Duodenal mucosa (tissue), 2 donors: ENCODE data around the gene MT1X.

ENCODE experiments used
- H3K27ac ChIP-seq: one replicate; pipeline ENCODE4 v1.7.0; 2013; ENCODE audit warnings: low read depth, low read length
- H3K27me3 ChIP-seq, 2 donors: one replicate each; pipeline ENCODE4 v1.7.0; 2013; ENCODE audit warnings: low read length in 2 of 2, control low read depth in 1 of 2; ENCODE audit not compliant: insufficient read depth in 2 of 2, control insufficient read depth in 1 of 2
- H3K36me3 ChIP-seq, 2 donors: one replicate each; pipeline ENCODE4 v1.7.0; 2013; ENCODE audit warnings: low read length in 2 of 2, control low read depth in 1 of 2; ENCODE audit not compliant: insufficient read depth in 2 of 2, control insufficient read depth in 1 of 2
- H3K4me1 ChIP-seq, 2 donors: one replicate each; pipeline ENCODE4 v1.7.0; 2013; ENCODE audit warnings: low read length in 2 of 2, control low read depth in 1 of 2; ENCODE audit not compliant: insufficient read depth in 2 of 2, control insufficient read depth in 1 of 2
- H3K4me3 ChIP-seq, 2 donors: one replicate each; pipeline ENCODE4 v1.7.0; 2013; ENCODE audit warnings: low read length in 2 of 2, low read depth in 1 of 2
- H3K9ac ChIP-seq, 2 donors: one replicate each; pipeline ENCODE4 v1.7.0; 2013; ENCODE audit warnings: low read length in 2 of 2, low read depth in 1 of 2
- H3K9me3 ChIP-seq, 2 donors: one replicate each; pipeline ENCODE4 v1.7.0; 2013; ENCODE audit warnings: low read length in 2 of 2, control low read depth in 1 of 2; ENCODE audit not compliant: control insufficient read depth in 1 of 2

MT1X gene

GRCh38 chr16:56689171-56689570 is 6.9 kb downstream of the MT1X start:
- Histone ChIP-seq H3K9me3 (no peaks in the 10 kb centered on the region), H3K27ac (no peak overlapping the region), H3K4me1 (peaks cover 4 to 7% of the 10 kb centered on the region in 2 donors), H3K9ac (no peak overlapping the region), H3K4me3 (no peak overlapping the region), H3K27me3 (no peaks in the 10 kb centered on the region), H3K36me3 (peaks cover 4 to 5% of the 10 kb centered on the region in 2 donors)

- H3K4me3 ChIP-seq = no peak overlapping the region
- peaks cover 4 to 5% of the 10 kb centered on the region in 2 donors for H3K36me3 ChIP-seq
- H3K27ac ChIP-seq = no peak overlapping the region
- H3K27me3 ChIP-seq = no peaks in the 10 kb centered on the region
- H3K9me3 ChIP-seq = no peaks in the 10 kb centered on the region
- peaks cover 0 to 4% of the 10 kb centered on the region in 2 donors for H3K4me1 ChIP-seq
- no peak overlapping the region for H3K9ac ChIP-seq
These were observed 8.3 kb downstream of the MT1X start for GRCh38 chr16:56690420-56691122.

- H3K27me3 ChIP-seq = no peaks in the 10 kb centered on the region
- no peaks in the 10 kb centered on the region for H3K9me3 ChIP-seq
- H3K9ac ChIP-seq = no peak overlapping the region
- H3K27ac ChIP-seq = no peak overlapping the region
- H3K4me3 ChIP-seq = no peak overlapping the region
- no peaks in the 10 kb centered on the region for H3K36me3 ChIP-seq
- H3K4me1 ChIP-seq = peaks cover 0 to 4% of the 10 kb centered on the region in 2 donors
These were observed 9.6 kb downstream of the MT1X start for GRCh38 chr16:56691885-56692284.

GRCh38 chr16:56695246-56695645 is 13.0 kb downstream of the MT1X start:
- no peaks in the 10 kb centered on the region for H3K9me3 ChIP-seq
- no peak overlapping the region for H3K9ac ChIP-seq
- no peak overlapping the region for H3K4me3 ChIP-seq
- no peaks in the 10 kb centered on the region for H3K27me3 ChIP-seq
- H3K4me1 ChIP-seq = no peaks in the 10 kb centered on the region
- H3K36me3 ChIP-seq = no peaks in the 10 kb centered on the region
- no peak overlapping the region for H3K27ac ChIP-seq

- Histone ChIP-seq H3K4me3 (no peak overlapping the region), H3K9me3 (no peaks in the 10 kb centered on the region), H3K36me3 (no peaks in the 10 kb centered on the region), H3K9ac (no peak overlapping the region), H3K4me1 (no peaks in the 10 kb centered on the region), H3K27ac (no peak overlapping the region), H3K27me3 (no peaks in the 10 kb centered on the region)
These were observed 15.3 kb downstream of the MT1X start for GRCh38 chr16:56697456-56698155.

- Histone ChIP-seq H3K27me3 (no peaks in the 10 kb centered on the region), H3K4me3 (no peak overlapping the region), H3K9me3 (no peaks in the 10 kb centered on the region), H3K9ac (no peak overlapping the region), H3K27ac (no peak overlapping the region), H3K4me1 (no peaks in the 10 kb centered on the region), H3K36me3 (no peaks in the 10 kb centered on the region)
These were observed 17.9 kb downstream of the MT1X start for GRCh38 chr16:56700195-56700594.

GRCh38 chr16:56700631-56701030 is 18.4 kb downstream of the MT1X start:
- no peaks in the 10 kb centered on the region for H3K27me3 ChIP-seq
- H3K9ac ChIP-seq = no peak overlapping the region
- H3K4me1 ChIP-seq = no peaks in the 10 kb centered on the region
- H3K9me3 ChIP-seq = no peaks in the 10 kb centered on the region
- no peak overlapping the region for H3K4me3 ChIP-seq
- H3K27ac ChIP-seq = no peak overlapping the region
- no peaks in the 10 kb centered on the region for H3K36me3 ChIP-seq

GRCh38 chr16:56701534-56701933 is 19.3 kb downstream of the MT1X start:
- H3K36me3 ChIP-seq = no peaks in the 10 kb centered on the region
- no peaks in the 10 kb centered on the region for H3K27me3 ChIP-seq
- H3K27ac ChIP-seq = no peak overlapping the region
- H3K9ac ChIP-seq = no peak overlapping the region
- H3K9me3 ChIP-seq = no peaks in the 10 kb centered on the region
- H3K4me3 ChIP-seq = no peak overlapping the region
- H3K4me1 ChIP-seq = no peaks in the 10 kb centered on the region

GRCh38 chr16:56702836-56703235 is 20.6 kb downstream of the MT1X start:
- no peaks in the 10 kb centered on the region for H3K36me3 ChIP-seq
- H3K4me1 ChIP-seq = no peaks in the 10 kb centered on the region

GRCh38 chr16:56708525-56709442 is 26.5 kb downstream of the MT1X start:
- Histone ChIP-seq H3K27ac (no peak overlapping the region), H3K4me1 (peaks cover 0 to 4% of the 10 kb centered on the region in 2 donors), H3K36me3 (no peaks in the 10 kb centered on the region)

More at GRCh38 chr16:56702836-56703235, 20.6 kb downstream of the MT1X start:
- Histone ChIP-seq H3K27ac (no peak overlapping the region), H3K9ac (no peak overlapping the region), H3K4me3 (no peak overlapping the region), H3K9me3 (no peaks in the 10 kb centered on the region), H3K27me3 (no peaks in the 10 kb centered on the region)

More at GRCh38 chr16:56708525-56709442, 26.5 kb downstream of the MT1X start:
- no peak overlapping the region for H3K9ac ChIP-seq
- H3K9me3 ChIP-seq = no peaks in the 10 kb centered on the region
- H3K4me3 ChIP-seq = peak overlapping the region in 1 of 2 donors; percentile 17
- H3K27me3 ChIP-seq = no peaks in the 10 kb centered on the region
